HEK293 (cell line): ENCODE measurements around the gene GRB7.

Experiments
- EGR2 ChIP-seq: fragments of 450-650 bp; formaldehyde crosslinking; IDR thresholded peaks from 2 replicates; pipeline ENCODE4 v1.5.1; 2016; ENCODE audit warnings: low read depth, missing biosample characterization, missing genetic modification characterization
- IKZF3 ChIP-seq: fragments of 450-650 bp; IDR thresholded peaks from 2 replicates; pipeline ENCODE4 v1.5.0; 2018; ENCODE audit warnings: missing biosample characterization, mild to moderate bottlenecking, missing genetic modification characterization, moderate library complexity
- KLF1 ChIP-seq: fragments of 450-650 bp; formaldehyde crosslinking; IDR thresholded peaks from 2 replicates; pipeline ENCODE4 v1.5.1; 2016; ENCODE audit warnings: missing biosample characterization, missing genetic modification characterization
- KLF8 ChIP-seq: fragments of 450-650 bp; formaldehyde crosslinking; IDR thresholded peaks from 2 replicates; pipeline ENCODE4 v1.5.1; 2016; ENCODE audit warnings: missing biosample characterization, missing genetic modification characterization
- SCRT2 ChIP-seq: fragments of 450-650 bp; formaldehyde crosslinking; IDR thresholded peaks from 2 replicates; pipeline ENCODE4 v1.5.1; 2016; ENCODE audit warnings: missing biosample characterization, missing genetic modification characterization
- SP3 ChIP-seq: fragments of 450-650 bp; formaldehyde crosslinking; IDR thresholded peaks from 2 replicates; pipeline ENCODE4 v1.5.1; 2016; ENCODE audit warnings: missing biosample characterization, missing genetic modification characterization
- ZBTB8A ChIP-seq: fragments of 450-650 bp; formaldehyde crosslinking; IDR thresholded peaks from 2 replicates; pipeline ENCODE4 v1.5.1; 2016; ENCODE audit warnings: missing biosample characterization, missing genetic modification characterization
- ZFHX2 ChIP-seq: fragments of 450-650 bp; formaldehyde crosslinking; conservative IDR thresholded peaks from 2 replicates; pipeline ENCODE4 v1.5.1; 2016; ENCODE audit warnings: missing biosample characterization, missing genetic modification characterization
- ZNF214 ChIP-seq: fragments of 450-650 bp; formaldehyde crosslinking; IDR thresholded peaks from 2 replicates; pipeline ENCODE4 v1.5.1; 2017; ENCODE audit warnings: missing biosample characterization, mild to moderate bottlenecking, missing genetic modification characterization, borderline replicate concordance
- ZNF341 ChIP-seq: fragments of 450-650 bp; formaldehyde crosslinking; IDR thresholded peaks from 2 replicates; pipeline ENCODE4; 2016; ENCODE audit warnings: low read depth, missing biosample characterization, missing genetic modification characterization
- ZNF366 ChIP-seq: fragments of 450-650 bp; formaldehyde crosslinking; conservative IDR thresholded peaks from 2 replicates; pipeline ENCODE4 v1.5.1; 2016; ENCODE audit warnings: missing biosample characterization, missing genetic modification characterization
- ZNF623 ChIP-seq: fragments of 450-650 bp; formaldehyde crosslinking; IDR thresholded peaks from 2 replicates; pipeline ENCODE4 v1.5.1; 2016; ENCODE audit warnings: missing biosample characterization, missing genetic modification characterization
- ZNF629 ChIP-seq: fragments of 450-650 bp; formaldehyde crosslinking; IDR thresholded peaks from 2 replicates; pipeline ENCODE4 v1.5.1; 2017; ENCODE audit warnings: missing biosample characterization, missing genetic modification characterization
- ZNF747 ChIP-seq: fragments of 450-650 bp; formaldehyde crosslinking; IDR thresholded peaks from 2 replicates; pipeline ENCODE4 v1.5.1; 2016; ENCODE audit warnings: missing biosample characterization, missing genetic modification characterization
- TF ChIP-seq, protein P1 (sequence below): fragments of 450-650 bp; formaldehyde crosslinking; IDR thresholded peaks from 2 replicates; pipeline ENCODE4 v1.5.1; 2016; ENCODE audit warnings: missing biosample characterization, missing genetic modification characterization
- TF ChIP-seq, protein P2 (sequence below): fragments of 450-650 bp; formaldehyde crosslinking; IDR thresholded peaks from 2 replicates; pipeline ENCODE4 v1.5.1; 2016; ENCODE audit warnings: missing biosample characterization, missing genetic modification characterization
- TF ChIP-seq, protein P3 (sequence below): fragments of 450-650 bp; formaldehyde crosslinking; IDR thresholded peaks from 2 replicates; pipeline ENCODE4 v1.5.1; 2017; ENCODE audit warnings: missing biosample characterization, missing genetic modification characterization
- TF ChIP-seq, protein P4 (sequence below): fragments of 450-650 bp; formaldehyde crosslinking; IDR thresholded peaks from 2 replicates; pipeline ENCODE4 v1.5.1; 2016; ENCODE audit warnings: missing biosample characterization, missing genetic modification characterization
- TF ChIP-seq, protein P5 (sequence below): fragments of 450-650 bp; formaldehyde crosslinking; IDR thresholded peaks from 2 replicates; pipeline ENCODE4 v1.5.1; 2016; ENCODE audit warnings: missing biosample characterization, missing genetic modification characterization
- TF ChIP-seq, protein P6 (sequence below): fragments of 450-650 bp; formaldehyde crosslinking; IDR thresholded peaks from 2 replicates; pipeline ENCODE4 v1.5.1; 2016; ENCODE audit warnings: missing biosample characterization, missing genetic modification characterization
- TF ChIP-seq, protein P7 (sequence below): fragments of 450-650 bp; formaldehyde crosslinking; optimal IDR thresholded peaks from 2 replicates; pipeline ENCODE3; 2016; ENCODE audit warnings: missing biosample characterization, mild to moderate bottlenecking, missing genetic modification characterization

The GRB7 gene

DNA sequence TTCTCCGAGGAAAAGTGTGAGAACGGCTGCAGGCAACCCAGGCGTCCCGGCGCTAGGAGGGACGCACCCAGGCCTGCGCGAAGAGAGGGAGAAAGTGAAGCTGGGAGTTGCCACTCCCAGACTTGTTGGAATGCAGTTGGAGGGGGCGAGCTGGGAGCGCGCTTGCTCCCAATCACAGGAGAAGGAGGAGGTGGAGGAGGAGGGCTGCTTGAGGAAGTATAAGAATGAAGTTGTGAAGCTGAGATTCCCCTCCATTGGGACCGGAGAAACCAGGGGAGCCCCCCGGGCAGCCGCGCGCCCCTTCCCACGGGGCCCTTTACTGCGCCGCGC is 38.0 kb upstream of the GRB7 start, which contains the start of gene ERBB2 (continued):
- TF ChIP-seq, protein P1, sequence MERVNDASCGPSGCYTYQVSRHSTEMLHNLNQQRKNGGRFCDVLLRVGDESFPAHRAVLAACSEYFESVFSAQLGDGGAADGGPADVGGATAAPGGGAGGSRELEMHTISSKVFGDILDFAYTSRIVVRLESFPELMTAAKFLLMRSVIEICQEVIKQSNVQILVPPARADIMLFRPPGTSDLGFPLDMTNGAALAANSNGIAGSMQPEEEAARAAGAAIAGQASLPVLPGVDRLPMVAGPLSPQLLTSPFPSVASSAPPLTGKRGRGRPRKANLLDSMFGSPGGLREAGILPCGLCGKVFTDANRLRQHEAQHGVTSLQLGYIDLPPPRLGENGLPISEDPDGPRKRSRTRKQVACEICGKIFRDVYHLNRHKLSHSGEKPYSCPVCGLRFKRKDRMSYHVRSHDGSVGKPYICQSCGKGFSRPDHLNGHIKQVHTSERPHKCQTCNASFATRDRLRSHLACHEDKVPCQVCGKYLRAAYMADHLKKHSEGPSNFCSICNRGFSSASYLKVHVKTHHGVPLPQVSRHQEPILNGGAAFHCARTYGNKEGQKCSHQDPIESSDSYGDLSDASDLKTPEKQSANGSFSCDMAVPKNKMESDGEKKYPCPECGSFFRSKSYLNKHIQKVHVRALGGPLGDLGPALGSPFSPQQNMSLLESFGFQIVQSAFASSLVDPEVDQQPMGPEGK (tag by site-specific recombination): peak; percentile 48; the same call in 1 of the 2 replicates
- TF ChIP-seq, protein P2, sequence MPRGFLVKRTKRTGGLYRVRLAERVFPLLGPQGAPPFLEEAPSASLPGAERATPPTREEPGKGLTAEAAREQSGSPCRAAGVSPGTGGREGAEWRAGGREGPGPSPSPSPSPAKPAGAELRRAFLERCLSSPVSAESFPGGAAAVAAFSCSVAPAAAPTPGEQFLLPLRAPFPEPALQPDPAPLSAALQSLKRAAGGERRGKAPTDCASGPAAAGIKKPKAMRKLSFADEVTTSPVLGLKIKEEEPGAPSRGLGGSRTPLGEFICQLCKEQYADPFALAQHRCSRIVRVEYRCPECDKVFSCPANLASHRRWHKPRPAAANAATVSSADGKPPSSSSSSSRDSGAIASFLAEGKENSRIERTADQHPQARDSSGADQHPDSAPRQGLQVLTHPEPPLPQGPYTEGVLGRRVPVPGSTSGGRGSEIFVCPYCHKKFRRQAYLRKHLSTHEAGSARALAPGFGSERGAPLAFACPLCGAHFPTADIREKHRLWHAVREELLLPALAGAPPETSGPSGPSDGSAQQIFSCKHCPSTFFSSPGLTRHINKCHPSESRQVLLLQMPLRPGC: 0 out of 2 replicates have a peak, but pooled peaks have one; percentile 57
- TF ChIP-seq ZNF341 (tag by site-specific recombination): peak; percentile 22; the same call in 1 of the 2 replicates
- no peak for TF ChIP-seq ZNF747 (tag by site-specific recombination)
- TF ChIP-seq ZNF214: no peak
- TF ChIP-seq, protein P3, sequence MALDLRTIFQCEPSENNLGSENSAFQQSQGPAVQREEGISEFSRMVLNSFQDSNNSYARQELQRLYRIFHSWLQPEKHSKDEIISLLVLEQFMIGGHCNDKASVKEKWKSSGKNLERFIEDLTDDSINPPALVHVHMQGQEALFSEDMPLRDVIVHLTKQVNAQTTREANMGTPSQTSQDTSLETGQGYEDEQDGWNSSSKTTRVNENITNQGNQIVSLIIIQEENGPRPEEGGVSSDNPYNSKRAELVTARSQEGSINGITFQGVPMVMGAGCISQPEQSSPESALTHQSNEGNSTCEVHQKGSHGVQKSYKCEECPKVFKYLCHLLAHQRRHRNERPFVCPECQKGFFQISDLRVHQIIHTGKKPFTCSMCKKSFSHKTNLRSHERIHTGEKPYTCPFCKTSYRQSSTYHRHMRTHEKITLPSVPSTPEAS: no peak
- peak; percentile 75 for TF ChIP-seq ZNF366
- peak; percentile 99 for TF ChIP-seq SCRT2
- peak; percentile 9; the same call in 1 of the 2 replicates for TF ChIP-seq ZBTB8A (tag by site-specific recombination)
- TF ChIP-seq, protein P4, sequence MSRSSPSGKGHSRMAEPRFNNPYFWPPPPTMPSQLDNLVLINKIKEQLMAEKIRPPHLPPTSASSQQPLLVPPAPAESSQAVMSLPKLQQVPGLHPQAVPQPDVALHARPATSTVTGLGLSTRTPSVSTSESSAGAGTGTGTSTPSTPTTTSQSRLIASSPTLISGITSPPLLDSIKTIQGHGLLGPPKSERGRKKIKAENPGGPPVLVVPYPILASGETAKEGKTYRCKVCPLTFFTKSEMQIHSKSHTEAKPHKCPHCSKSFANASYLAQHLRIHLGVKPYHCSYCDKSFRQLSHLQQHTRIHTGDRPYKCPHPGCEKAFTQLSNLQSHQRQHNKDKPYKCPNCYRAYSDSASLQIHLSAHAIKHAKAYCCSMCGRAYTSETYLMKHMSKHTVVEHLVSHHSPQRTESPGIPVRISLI (tag by site-specific recombination): no peak
- peak; percentile 14; the same call in 1 of the 2 replicates for TF ChIP-seq KLF1 (tag by site-specific recombination)
- TF ChIP-seq SP3 (tag by site-specific recombination): 0 out of 2 replicates have a peak, but pooled peaks have one; percentile 42
- peak; percentile 69 for TF ChIP-seq EGR2
- TF ChIP-seq, protein P5, sequence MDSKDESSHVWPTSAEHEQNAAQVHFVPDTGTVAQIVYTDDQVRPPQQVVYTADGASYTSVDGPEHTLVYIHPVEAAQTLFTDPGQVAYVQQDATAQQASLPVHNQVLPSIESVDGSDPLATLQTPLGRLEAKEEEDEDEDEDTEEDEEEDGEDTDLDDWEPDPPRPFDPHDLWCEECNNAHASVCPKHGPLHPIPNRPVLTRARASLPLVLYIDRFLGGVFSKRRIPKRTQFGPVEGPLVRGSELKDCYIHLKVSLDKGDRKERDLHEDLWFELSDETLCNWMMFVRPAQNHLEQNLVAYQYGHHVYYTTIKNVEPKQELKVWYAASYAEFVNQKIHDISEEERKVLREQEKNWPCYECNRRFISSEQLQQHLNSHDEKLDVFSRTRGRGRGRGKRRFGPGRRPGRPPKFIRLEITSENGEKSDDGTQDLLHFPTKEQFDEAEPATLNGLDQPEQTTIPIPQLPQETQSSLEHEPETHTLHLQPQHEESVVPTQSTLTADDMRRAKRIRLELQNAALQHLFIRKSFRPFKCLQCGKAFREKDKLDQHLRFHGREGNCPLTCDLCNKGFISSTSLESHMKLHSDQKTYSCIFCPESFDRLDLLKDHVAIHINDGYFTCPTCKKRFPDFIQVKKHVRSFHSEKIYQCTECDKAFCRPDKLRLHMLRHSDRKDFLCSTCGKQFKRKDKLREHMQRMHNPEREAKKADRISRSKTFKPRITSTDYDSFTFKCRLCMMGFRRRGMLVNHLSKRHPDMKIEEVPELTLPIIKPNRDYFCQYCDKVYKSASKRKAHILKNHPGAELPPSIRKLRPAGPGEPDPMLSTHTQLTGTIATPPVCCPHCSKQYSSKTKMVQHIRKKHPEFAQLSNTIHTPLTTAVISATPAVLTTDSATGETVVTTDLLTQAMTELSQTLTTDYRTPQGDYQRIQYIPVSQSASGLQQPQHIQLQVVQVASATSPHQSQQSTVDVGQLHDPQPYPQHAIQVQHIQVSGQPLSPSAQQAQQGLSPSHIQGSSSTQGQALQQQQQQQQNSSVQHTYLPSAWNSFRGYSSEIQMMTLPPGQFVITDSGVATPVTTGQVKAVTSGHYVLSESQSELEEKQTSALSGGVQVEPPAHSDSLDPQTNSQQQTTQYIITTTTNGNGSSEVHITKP: peak; percentile 52
- TF ChIP-seq ZNF623: no peak
- TF ChIP-seq, protein P6, sequence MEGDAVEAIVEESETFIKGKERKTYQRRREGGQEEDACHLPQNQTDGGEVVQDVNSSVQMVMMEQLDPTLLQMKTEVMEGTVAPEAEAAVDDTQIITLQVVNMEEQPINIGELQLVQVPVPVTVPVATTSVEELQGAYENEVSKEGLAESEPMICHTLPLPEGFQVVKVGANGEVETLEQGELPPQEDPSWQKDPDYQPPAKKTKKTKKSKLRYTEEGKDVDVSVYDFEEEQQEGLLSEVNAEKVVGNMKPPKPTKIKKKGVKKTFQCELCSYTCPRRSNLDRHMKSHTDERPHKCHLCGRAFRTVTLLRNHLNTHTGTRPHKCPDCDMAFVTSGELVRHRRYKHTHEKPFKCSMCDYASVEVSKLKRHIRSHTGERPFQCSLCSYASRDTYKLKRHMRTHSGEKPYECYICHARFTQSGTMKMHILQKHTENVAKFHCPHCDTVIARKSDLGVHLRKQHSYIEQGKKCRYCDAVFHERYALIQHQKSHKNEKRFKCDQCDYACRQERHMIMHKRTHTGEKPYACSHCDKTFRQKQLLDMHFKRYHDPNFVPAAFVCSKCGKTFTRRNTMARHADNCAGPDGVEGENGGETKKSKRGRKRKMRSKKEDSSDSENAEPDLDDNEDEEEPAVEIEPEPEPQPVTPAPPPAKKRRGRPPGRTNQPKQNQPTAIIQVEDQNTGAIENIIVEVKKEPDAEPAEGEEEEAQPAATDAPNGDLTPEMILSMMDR (tag by site-specific recombination): no peak
- TF ChIP-seq, protein P7, sequence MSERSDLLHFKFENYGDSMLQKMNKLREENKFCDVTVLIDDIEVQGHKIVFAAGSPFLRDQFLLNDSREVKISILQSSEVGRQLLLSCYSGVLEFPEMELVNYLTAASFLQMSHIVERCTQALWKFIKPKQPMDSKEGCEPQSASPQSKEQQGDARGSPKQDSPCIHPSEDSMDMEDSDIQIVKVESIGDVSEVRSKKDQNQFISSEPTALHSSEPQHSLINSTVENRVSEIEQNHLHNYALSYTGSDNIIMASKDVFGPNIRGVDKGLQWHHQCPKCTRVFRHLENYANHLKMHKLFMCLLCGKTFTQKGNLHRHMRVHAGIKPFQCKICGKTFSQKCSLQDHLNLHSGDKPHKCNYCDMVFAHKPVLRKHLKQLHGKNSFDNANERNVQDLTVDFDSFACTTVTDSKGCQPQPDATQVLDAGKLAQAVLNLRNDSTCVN (tag by site-specific recombination): peak; percentile 74
- TF ChIP-seq ZNF629 (tag by site-specific recombination): no peak
- peak; percentile 68 for TF ChIP-seq ZFHX2 (tag by site-specific recombination)
- TF ChIP-seq IKZF3 (tag by site-specific recombination): peak; percentile 97
- TF ChIP-seq KLF8 (tag by site-specific recombination): peak; percentile 70; the same call in 1 of the 2 replicates
